HCT116 (cell line): ENCODE results near the gene KIAA2012. TPM values are rescaled to one million over a fixed set of nuclear protein-coding genes. Genes with fewer than 3 reads are reported as not detected.

Experiments used
- ATAC-seq: fragments of 200-7000 bp; cut with Tn5 transposase; 2 replicates; pipeline ENCODE4 v1.9.1; 2020; ENCODE audit warnings: mild to moderate bottlenecking, moderate library complexity
- BruUV-seq: library from RNA; stranded (reverse); fragments of 400-500 nt; replicated peaks from 2 replicates; lab custom pipeline; 2021; lab: Mats Ljungman, UMichigan
- CTCF ChIA-PET: fragments of 300-600 bp; sonication (Branson Sonifier 250); formaldehyde crosslinking; loops from one replicate; lab custom pipeline; 2021; ENCODE audit warnings: antibody characterized with exemption; lab: Charles Lee
- POLR2A ChIA-PET: fragments of 300-600, 350-600 bp; sonication (Branson Sonifier 250); formaldehyde crosslinking; loops from one replicate; lab custom pipeline; 2021; ENCODE audit warnings: antibody characterized with exemption; lab: Charles Lee
- RAD21 ChIA-PET, 2 experiments: fragments of 300-600 bp; sonication (Branson Sonifier 250); formaldehyde crosslinking; loops; one replicate each; lab custom pipeline; 2023; ENCODE audit warnings: low total read pairs in 2 of 2; ENCODE audit not compliant: uncharacterized antibody in 2 of 2, unreplicated experiment in 2 of 2, low non-redundant PET in 1 of 2; lab: Charles Lee
- DNase-seq: peaks from one replicate; pipeline ENCODE4 v3.0.0-alpha.2; 2010; ENCODE audit warnings: low read depth, low spot score
- H2AFZ ChIP-seq: fragments of 200-600 bp; shearing (Covaris generic), sonication (generic); 2 replicates; pipeline ENCODE4 v1.6.1; 2017; ENCODE audit warnings: low read depth, mixed run types, mixed read lengths, antibody characterized with exemption, low read length; ENCODE audit not compliant: poor library complexity, severe bottlenecking
- H3K27ac ChIP-seq: 2 replicates; pipeline ENCODE4 v1.5.1; 2012; ENCODE audit warnings: low read depth, low read length
- H3K27me3 ChIP-seq: fragments of 200-600 bp; sonication (generic); 2 replicates; pipeline ENCODE4 v1.6.1; 2016; ENCODE audit warnings: mixed run types, low read length, mixed read lengths; ENCODE audit not compliant: insufficient read depth
- H3K36me3 ChIP-seq, 2 experiments: fragments of 200-500 bp in 1 of 2; fragments of 200-600 bp in 1 of 2; sonication (Bioruptor generic) in 1 of 2; sonication (generic) in 1 of 2; 2 replicates each; pipeline versions ENCODE4 v1.5.1 to v1.6.1; 2014 to 2016; ENCODE audit warnings: low read length in 2 of 2, inconsistent platforms in 1 of 2, mixed read lengths in 1 of 2, mixed run types in 1 of 2; ENCODE audit not compliant: insufficient read depth in 2 of 2, control insufficient read depth in 1 of 2
- H3K4me1 ChIP-seq, 2 experiments: fragments of 200-600 bp in 1 of 2; sonication (generic) in 1 of 2; 2 replicates each; pipeline versions ENCODE4 v1.5.1 to v1.6.1; 2012 to 2017; ENCODE audit warnings: low read length in 2 of 2, inconsistent platforms in 1 of 2, mild to moderate bottlenecking in 1 of 2, mixed read lengths in 1 of 2, mixed run types in 1 of 2, moderate library complexity in 1 of 2; ENCODE audit not compliant: insufficient read depth in 2 of 2, control insufficient read depth in 1 of 2
- H3K4me2 ChIP-seq: fragments of 200-600 bp; sonication (generic); 2 replicates; pipeline ENCODE4 v1.6.1; 2017; ENCODE audit warnings: mixed run types, low read length, mixed read lengths
- H3K4me3 ChIP-seq, 2 experiments: fragments of 200-600 bp in 1 of 2; sonication (generic) in 1 of 2; replicated peaks in 1 of 2; 2 replicates each; pipeline ENCODE4 v1.5.1; 2011 to 2016; ENCODE audit warnings: low read length in 2 of 2, control low read depth in 1 of 2, low read depth in 1 of 2, mild to moderate bottlenecking in 1 of 2, mixed read lengths in 1 of 2, mixed run types in 1 of 2
- H3K79me2 ChIP-seq: fragments of 200-600 bp; sonication (generic); 2 replicates; pipeline ENCODE4 v1.6.1; 2017; ENCODE audit warnings: mild to moderate bottlenecking, mixed run types, low read length, moderate library complexity, mixed read lengths; ENCODE audit not compliant: insufficient read depth
- H3K9ac ChIP-seq: fragments of 200-600 bp; sonication (generic); 2 replicates; pipeline ENCODE4 v1.6.1; 2016; ENCODE audit warnings: low read length, mixed read lengths
- H3K9me2 ChIP-seq: fragments of 200-600 bp; sonication (generic), shearing (Covaris generic); 2 replicates; pipeline ENCODE4 v1.6.1; 2017; ENCODE audit warnings: mixed run types, mild to moderate bottlenecking, moderate library complexity; ENCODE audit not compliant: insufficient read depth
- H3K9me3 ChIP-seq, 2 experiments: fragments of 200-500 bp in 1 of 2; fragments of 200-600 bp in 1 of 2; sonication (Bioruptor generic) in 1 of 2; sonication (generic) in 1 of 2; 2 replicates each; pipeline ENCODE4 v1.6.1; 2014 to 2017; ENCODE audit warnings: low read length in 2 of 2, mixed read lengths in 2 of 2, inconsistent platforms in 1 of 2, low read depth in 1 of 2, mild to moderate bottlenecking in 1 of 2, mixed run types in 1 of 2, moderate library complexity in 1 of 2; ENCODE audit not compliant: control insufficient read depth in 1 of 2, insufficient read depth in 1 of 2
- H4K20me1 ChIP-seq: fragments of 200-600 bp; sonication (generic), shearing (Covaris generic); 2 replicates; pipeline ENCODE4 v1.6.1; 2017; ENCODE audit warnings: mixed run types, mild to moderate bottlenecking, moderate library complexity; ENCODE audit not compliant: insufficient read depth
- EGR1 ChIP-seq: IDR thresholded peaks from 2 replicates; pipeline ENCODE4 v1.6.1; 2012; ENCODE audit warnings: low read depth
- ELF1 ChIP-seq: IDR thresholded peaks from 2 replicates; pipeline ENCODE4 v1.6.1; 2012; ENCODE audit warnings: low read depth, borderline replicate concordance
- EZH2 ChIP-seq: fragments of 200-600 bp; sonication (generic); IDR thresholded peaks from 2 replicates; pipeline ENCODE4 v1.6.1; 2017; ENCODE audit warnings: antibody characterized with exemption, mixed run types
- EZH2phosphoT487 ChIP-seq: fragments of 200-600 bp; IDR thresholded peaks from 2 replicates; pipeline ENCODE4 v1.6.1; 2018; ENCODE audit warnings: antibody characterized with exemption, borderline replicate concordance
- FOSL1 ChIP-seq: IDR thresholded peaks from 2 replicates; pipeline ENCODE4 v1.6.1; 2012; ENCODE audit warnings: low read depth
- POLR2A ChIP-seq: IDR thresholded peaks from 2 replicates; pipeline ENCODE4 v1.7.0; 2011; ENCODE audit warnings: borderline replicate concordance; ENCODE audit not compliant: insufficient read depth, insufficient read length; ENCODE audit errors: extremely low read depth
- POLR2AphosphoS5 ChIP-seq: IDR thresholded peaks from 2 replicates; pipeline ENCODE4 v1.6.1; 2011; ENCODE audit warnings: mild to moderate bottlenecking, low read depth, low read length, moderate library complexity
- REST ChIP-seq: IDR thresholded peaks from 2 replicates; pipeline ENCODE4 v1.6.1; 2012; ENCODE audit warnings: low read depth
- SRF ChIP-seq: IDR thresholded peaks from 2 replicates; pipeline ENCODE4 v1.6.1; 2012; ENCODE audit warnings: low read depth
- TCF7L2 ChIP-seq: IDR thresholded peaks from 2 replicates; pipeline ENCODE4 v1.7.0; 2011; ENCODE audit warnings: borderline replicate concordance, inconsistent platforms; ENCODE audit not compliant: insufficient read depth, insufficient read length; ENCODE audit errors: extremely low read depth
- YY1 ChIP-seq: IDR thresholded peaks from 2 replicates; pipeline ENCODE4 v1.6.1; 2011; ENCODE audit warnings: low read length, low read depth, moderate library complexity, mild to moderate bottlenecking; ENCODE audit not compliant: insufficient replicate concordance; ENCODE audit errors: extremely low read depth
- ZFX ChIP-seq: fragments of 450-650 bp; IDR thresholded peaks from 2 replicates; pipeline ENCODE4 v1.6.1; 2017
- ZNF274 ChIP-seq: fragments of 200-500 bp; sonication (Bioruptor generic); IDR thresholded peaks from 2 replicates; pipeline ENCODE4 v1.6.1; 2014; ENCODE audit warnings: mild to moderate bottlenecking, low read depth, low read length, inconsistent platforms
- intact Hi-C: fragments of 100-400 bp; cut with micrococcal nuclease; formaldehyde crosslinking; loops from 2 replicates; pipeline ENCODE4 v1.10.0; 2022
- total RNA-seq: library from RNA; stranded (reverse); gene quantifications from one replicate; pipeline ENCODE4 v1.2.1, GENCODE V29; 2021; ENCODE audit not compliant: unreplicated experiment
- TF ChIP-seq, protein P1 (sequence below): IDR thresholded peaks from 2 replicates; pipeline ENCODE4 v1.6.1; 2011; ENCODE audit warnings: mild to moderate bottlenecking, low read length, moderate library complexity; ENCODE audit not compliant: insufficient replicate concordance; ENCODE audit errors: extremely low read depth
- TF ChIP-seq, protein P2 (sequence below), 3 experiments: fragments of 200-600 bp in 1 of 3; sonication (generic) in 1 of 3; IDR thresholded peaks in 2 of 3; conservative IDR thresholded peaks in 1 of 3; 2 replicates each; pipeline ENCODE4 v1.5.1; 2012 to 2017; ENCODE audit warnings: low read depth in 2 of 3, low read length in 2 of 3, antibody characterized with exemption in 1 of 3, borderline replicate concordance in 1 of 3, control low read depth in 1 of 3, mild to moderate bottlenecking in 1 of 3, mixed read lengths in 1 of 3, mixed run types in 1 of 3, moderate library complexity in 1 of 3; ENCODE audit not compliant: insufficient read depth in 1 of 3

Gene KIAA2012
- total RNA-seq, 1 experiment from 2014 or later: not detected

GRCh38 chr2:202030691-202031090, 42.4 kb upstream of the KIAA2012 start:
- no peak overlapping the region for H3K4me3 ChIP-seq
- ATAC-seq (no peak), DNase-seq (no peak)
- H3K9ac ChIP-seq: no peak overlapping the region
- H3K4me1 ChIP-seq: peaks cover 8 to 15% of the 10 kb centered on the region in 2 experiments; a peak in 3 of 4 replicates
- no peaks in the 10 kb centered on the region for H3K36me3 ChIP-seq
- TF ChIP-seq FOSL1 (no peak), TCF7L2 (no peak), ZFX (no peak), EZH2phosphoT487 (no peak), SRF (no peak), ZNF274 (no peak), REST (no peak), EGR1 (no peak), POLR2A (no peak), ELF1 (no peak), EZH2 (no peak), YY1 (no peak), POLR2AphosphoS5 (no peak)
- TF ChIP-seq, protein P1, sequence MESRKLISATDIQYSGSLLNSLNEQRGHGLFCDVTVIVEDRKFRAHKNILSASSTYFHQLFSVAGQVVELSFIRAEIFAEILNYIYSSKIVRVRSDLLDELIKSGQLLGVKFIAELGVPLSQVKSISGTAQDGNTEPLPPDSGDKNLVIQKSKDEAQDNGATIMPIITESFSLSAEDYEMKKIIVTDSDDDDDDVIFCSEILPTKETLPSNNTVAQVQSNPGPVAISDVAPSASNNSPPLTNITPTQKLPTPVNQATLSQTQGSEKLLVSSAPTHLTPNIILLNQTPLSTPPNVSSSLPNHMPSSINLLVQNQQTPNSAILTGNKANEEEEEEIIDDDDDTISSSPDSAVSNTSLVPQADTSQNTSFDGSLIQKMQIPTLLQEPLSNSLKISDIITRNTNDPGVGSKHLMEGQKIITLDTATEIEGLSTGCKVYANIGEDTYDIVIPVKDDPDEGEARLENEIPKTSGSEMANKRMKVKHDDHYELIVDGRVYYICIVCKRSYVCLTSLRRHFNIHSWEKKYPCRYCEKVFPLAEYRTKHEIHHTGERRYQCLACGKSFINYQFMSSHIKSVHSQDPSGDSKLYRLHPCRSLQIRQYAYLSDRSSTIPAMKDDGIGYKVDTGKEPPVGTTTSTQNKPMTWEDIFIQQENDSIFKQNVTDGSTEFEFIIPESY: no peak
- TF ChIP-seq, protein P2, sequence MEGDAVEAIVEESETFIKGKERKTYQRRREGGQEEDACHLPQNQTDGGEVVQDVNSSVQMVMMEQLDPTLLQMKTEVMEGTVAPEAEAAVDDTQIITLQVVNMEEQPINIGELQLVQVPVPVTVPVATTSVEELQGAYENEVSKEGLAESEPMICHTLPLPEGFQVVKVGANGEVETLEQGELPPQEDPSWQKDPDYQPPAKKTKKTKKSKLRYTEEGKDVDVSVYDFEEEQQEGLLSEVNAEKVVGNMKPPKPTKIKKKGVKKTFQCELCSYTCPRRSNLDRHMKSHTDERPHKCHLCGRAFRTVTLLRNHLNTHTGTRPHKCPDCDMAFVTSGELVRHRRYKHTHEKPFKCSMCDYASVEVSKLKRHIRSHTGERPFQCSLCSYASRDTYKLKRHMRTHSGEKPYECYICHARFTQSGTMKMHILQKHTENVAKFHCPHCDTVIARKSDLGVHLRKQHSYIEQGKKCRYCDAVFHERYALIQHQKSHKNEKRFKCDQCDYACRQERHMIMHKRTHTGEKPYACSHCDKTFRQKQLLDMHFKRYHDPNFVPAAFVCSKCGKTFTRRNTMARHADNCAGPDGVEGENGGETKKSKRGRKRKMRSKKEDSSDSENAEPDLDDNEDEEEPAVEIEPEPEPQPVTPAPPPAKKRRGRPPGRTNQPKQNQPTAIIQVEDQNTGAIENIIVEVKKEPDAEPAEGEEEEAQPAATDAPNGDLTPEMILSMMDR (IDR thresholded peaks at IDR 0.05 in 2 of 3, conservative IDR thresholded peaks at IDR 0.05 in 1 of 3; ENCODE audit: borderline replicate concordance in 1 of 3, insufficient read depth in 1 of 3, low read depth in 2 of 3, low read length in 2 of 3): no peak
- BruUV-seq: no TSS peak
- no peak overlapping the region for H3K4me2 ChIP-seq
- no peaks in the 10 kb centered on the region for H3K27me3 ChIP-seq
- no peak overlapping the region for H3K27ac ChIP-seq
- ChIA-PET POLR2A (no interaction called here), RAD21 (no interaction called here), CTCF (no interaction called here)
- no peaks in the 10 kb centered on the region for H3K79me2 ChIP-seq
- intact Hi-C loops: no loop called here
- H3K9me3 ChIP-seq: no peaks in the 10 kb centered on the region
- no peaks in the 10 kb centered on the region for H3K9me2 ChIP-seq
- no peak overlapping the region for H2AFZ ChIP-seq
- H4K20me1 ChIP-seq: no peaks in the 10 kb centered on the region
